ENCODE measurements around the gene PARD6B. TPM values are rescaled to one million over a fixed set of nuclear protein-coding genes. Genes with fewer than 3 reads are reported as not detected.

The PARD6B gene
- total and polyA plus RNA-seq, 10 donors, result 0.97 to 7.5 (median 4.1) TPM

- intact Hi-C loops (cut with DNase I; ENCODE audit: low total_unique reads), result no loop called here
- Histone ChIP-seq H3K27ac (no peak overlapping the region), H3K4me3 (no peak overlapping the region), H3K36me3 (no peaks in the 10 kb centered on the region), H3K27me3 (replicated peaks in 1 of 7) (peaks cover 0 to 33% (median 10%) of the 10 kb centered on the region in 7 donors), H3K4me1 (peaks cover 11 to 32% (median 24%) of the 10 kb centered on the region in 6 donors), H3K9me3 (no peaks in the 10 kb centered on the region)
- WGBS, 5 donors, result 91 to 95% (median 93%) methylated on average over 10 of the region's 10 CpGs
- TF ChIP-seq CTCF (IDR thresholded peaks at IDR 0.05 in 8 of 11, conservative IDR thresholded peaks at IDR 0.05 in 3 of 11), result no peak
- DNase-seq, result no peak
Measured at GRCh38 chr20:50686821-50687220, 44.6 kb upstream of the PARD6B start.

- Histone ChIP-seq H3K27ac (peak overlapping the region in 1 of 8 donors; percentile 13), H3K36me3 (no peaks in the 10 kb centered on the region), H3K4me3 (no peak overlapping the region), H3K9me3 (no peaks in the 10 kb centered on the region), H3K4me1 (peaks cover 11 to 38% (median 26%) of the 10 kb centered on the region in 6 donors), H3K27me3 (replicated peaks in 1 of 7) (peaks cover 0 to 49% (median 19%) of the 10 kb centered on the region in 7 donors)
- intact Hi-C loops (cut with DNase I; ENCODE audit: low total_unique reads), result no loop called here
- TF ChIP-seq POLR2AphosphoS5 (IDR thresholded peaks at IDR 0.05), result no peak
- no peak for TF ChIP-seq CTCF (IDR thresholded peaks at IDR 0.05 in 8 of 11, conservative IDR thresholded peaks at IDR 0.05 in 3 of 11)
- no peak for TF ChIP-seq POLR2A (IDR thresholded peaks at IDR 0.05)
- 81 to 91% (median 86%) methylated on average over 8 of the region's 8 CpGs for WGBS, 5 donors
- DNase-seq, result no peak
Measured at GRCh38 chr20:50688256-50688975, 43.0 kb upstream of the PARD6B start.

- peaks cover 0 to 60% (median 19%) of the 10 kb centered on the region in 7 donors for H3K27me3 ChIP-seq (replicated peaks in 1 of 7)
- DNase-seq, result no peak
- H3K4me3 ChIP-seq, result peak overlapping the region in 7 of 8 donors; percentile 9 to 63 (median 36)
- H3K9me3 ChIP-seq, result no peaks in the 10 kb centered on the region
- peaks cover 11 to 38% (median 26%) of the 10 kb centered on the region in 6 donors for H3K4me1 ChIP-seq
- TF ChIP-seq POLR2AphosphoS5 (IDR thresholded peaks at IDR 0.05), result peak in 2 of 3 donors; percentile 53 to 54
- TF ChIP-seq POLR2A (IDR thresholded peaks at IDR 0.05), result no peak
- intact Hi-C loops (cut with DNase I; ENCODE audit: low total_unique reads), result no loop called here
- H3K36me3 ChIP-seq, result no peaks in the 10 kb centered on the region
- WGBS, 5 donors, result 25 to 36% (median 30%) methylated on average over 10 of the region's 10 CpGs
- H3K27ac ChIP-seq, result peak overlapping the region in 5 of 8 donors; percentile 64 to 72 (median 69)
Measured at GRCh38 chr20:50689864-50690649, 41.3 kb upstream of the PARD6B start.

- peak within 1 kb of the TSS; percentile 18 to 63 (median 35) for H3K4me3 ChIP-seq
- TF ChIP-seq POLR2AphosphoS5 (IDR thresholded peaks at IDR 0.05), result peak in 1 of 3 donors; percentile 71
- no peak for TF ChIP-seq CTCF (IDR thresholded peaks at IDR 0.05 in 8 of 11, conservative IDR thresholded peaks at IDR 0.05 in 3 of 11)
- peak within 1 kb of the TSS in 6 of 8 donors; percentile 51 to 72 (median 68) for H3K27ac ChIP-seq
- intact Hi-C loops (cut with DNase I; ENCODE audit: low total_unique reads), result no loop called here
- H3K36me3 ChIP-seq, result no peaks in the 10 kb centered on the region
- no peak for DNase-seq
- peaks cover 11 to 38% (median 26%) of the 10 kb centered on the region in 6 donors for H3K4me1 ChIP-seq
- H3K27me3 ChIP-seq (replicated peaks in 1 of 7), result peaks cover 0 to 60% (median 19%) of the 10 kb centered on the region in 7 donors
- WGBS, 5 donors, result 7 to 10% (median 9%) methylated on average over 33 to 42 of the region's 42 CpGs
- H3K9me3 ChIP-seq, result no peaks in the 10 kb centered on the region
Measured at GRCh38 chr20:50690650-50691572, 40.5 kb upstream of the PARD6B start, which contains the start of gene RIPOR3. Gene RIPOR3, minus strand, starts transcription at chr20:50691542. Its CDS starts 414 bp downstream, at chr20:50691128.

Data from spleen (tissue), 11 donors.